HG02852 (cell line): Measurements from ENCODE around the gene MAGOH.
"Not testable (repeated sequence)": the region's sequence is repeated elsewhere in the genome, so short reads cannot be mapped to it uniquely, and the experiment has no call there.

Experiments
- ATAC-seq: cut with Tn5 transposase; IDR thresholded peaks from one replicate; pipeline ENCODE4 v1.9.1; 2021; ENCODE audit warnings: mild to moderate bottlenecking, moderate library complexity; ENCODE audit not compliant: unreplicated experiment

The MAGOH gene

GRCh38 chr1:53241828-53242227, 3.5 kb upstream of the MAGOH start:
- no peak for ATAC-seq

GRCh38 chr1:53237638-53238037, 680 bp downstream of the MAGOH start:
- no peak for ATAC-seq

- ATAC-seq, result no peak
These were observed 17.4 kb downstream of the MAGOH start for GRCh38 chr1:53220962-53221286.

- ATAC-seq, result peak; percentile 91
These were observed 18.0 kb downstream of the MAGOH start, which contains the start of gene CZIB for GRCh38 chr1:53220171-53220961. Gene CZIB, minus strand, starts transcription at chr1:53220634. Its CDS starts 59 bp downstream, at chr1:53220575.

- no peak for ATAC-seq
These were observed 18.6 kb downstream of the MAGOH start for GRCh38 chr1:53219711-53220110.

GRCh38 chr1:53218201-53218600, 20.1 kb downstream of the MAGOH start:
- ATAC-seq, result no peak

GRCh38 chr1:53214376-53214940, 23.9 kb downstream of the MAGOH start:
- no peak for ATAC-seq

GRCh38 chr1:53210954-53211353, 27.4 kb downstream of the MAGOH start:
- ATAC-seq, result no peak

GRCh38 chr1:53210352-53210751, 28.0 kb downstream of the MAGOH start:
- ATAC-seq, result no peak

GRCh38 chr1:53207726-53208125, 30.6 kb downstream of the MAGOH start:
- ATAC-seq, result no peak

GRCh38 chr1:53206735-53207379, 31.5 kb downstream of the MAGOH start:
- ATAC-seq, result no peak

- ATAC-seq, result not testable (repeated sequence)
These were observed 32.1 kb downstream of the MAGOH start for GRCh38 chr1:53206083-53206685.

GRCh38 chr1:53205496-53205895, 32.8 kb downstream of the MAGOH start:
- ATAC-seq, result not testable (repeated sequence)

GRCh38 chr1:53203466-53203865, 34.9 kb downstream of the MAGOH start:
- no peak for ATAC-seq

GRCh38 chr1:53198241-53198651, 40.1 kb downstream of the MAGOH start:
- ATAC-seq, result no peak

GRCh38 chr1:53197291-53198200, 40.8 kb downstream of the MAGOH start:
- no peak for ATAC-seq

GRCh38 chr1:53196485-53197290, 41.6 kb downstream of the MAGOH start, which contains the start of gene CPT2:
Gene CPT2, plus strand, starts transcription at chr1:53196824. Its CDS starts 120 bp downstream, at chr1:53196944.
- ATAC-seq, result peak; percentile 99

- peak; percentile 15 for ATAC-seq
These were observed 42.3 kb downstream of the MAGOH start for GRCh38 chr1:53196017-53196484.

- no peak for ATAC-seq
These were observed 42.9 kb downstream of the MAGOH start for GRCh38 chr1:53195246-53196016.
